ENCODE measurements around the gene TMEM270. TPM values are rescaled to one million over a fixed set of nuclear protein-coding genes. Genes with fewer than 3 reads are reported as not detected.

TMEM270 gene
- total and polyA plus RNA-seq, 2 of the 4 experiments (the other 2 are of a cell fraction): 0.17 TPM; not detected in 1

- Histone ChIP-seq H3K9me1 (ENCODE audit: insufficient read depth, low read length) (peaks cover 31% of the 10 kb centered on the region), H3K14ac (replicated peaks; ENCODE audit: low read depth, low read length) (no peak overlapping the region), H4K20me1 (ENCODE audit: insufficient read depth, low read length) (no peaks in the 10 kb centered on the region), H4K5ac (ENCODE audit: low read depth, low read length) (no peak overlapping the region), H3K4me1 (ENCODE audit: control insufficient read depth, insufficient read depth, low read length) (peaks cover 11% of the 10 kb centered on the region), H2BK20ac (ENCODE audit: low read depth, low read length) (no peak overlapping the region), H3K23ac (ENCODE audit: low read depth, low read length) (no peak overlapping the region), H2AFZ (replicated peaks; ENCODE audit: low read length, poor library complexity) (no peak overlapping the region), H3K4me3 (ENCODE audit: insufficient read depth, low read depth, low read length) (no peak overlapping the region), H3K56ac (ENCODE audit: extremely low read depth, insufficient read depth, low read length) (no peak overlapping the region), H3K27ac (ENCODE audit: insufficient read depth, low read length) (no peak overlapping the region), H2AK9ac (replicated peaks; ENCODE audit: low read depth, low read length, poor library complexity) (no peak overlapping the region), H4K8ac (ENCODE audit: low read depth in 2 of 2, low read length in 2 of 2) (no peak overlapping the region), H3K36me3 (ENCODE audit: control insufficient read depth, insufficient read depth, low read length) (no peaks in the 10 kb centered on the region), H3K9me3 (ENCODE audit: control insufficient read depth, insufficient read depth, low read length) (no peaks in the 10 kb centered on the region), H2BK15ac (ENCODE audit: low read depth, low read length) (no peak overlapping the region), H3K4ac (ENCODE audit: low read depth, low read length) (no peak overlapping the region), H3K18ac (ENCODE audit: low read depth, low read length) (no peak overlapping the region), H3K4me2 (ENCODE audit: low read depth, low read length) (no peak overlapping the region), H2AK5ac (ENCODE audit: low read depth, low read length) (peak overlapping the region; percentile 28; the same call in 1 of the 2 replicates), H2BK120ac (ENCODE audit: low read depth, low read length) (no peak overlapping the region), H3K9ac (ENCODE audit: low read depth, low read length) (no peak overlapping the region), H2BK5ac (ENCODE audit: low read depth, low read length, poor library complexity, severe bottlenecking) (no peak overlapping the region), H4K91ac (ENCODE audit: insufficient read depth, low read depth, low read length) (no peak overlapping the region), H3K79me1 (ENCODE audit: low read depth in 1 of 2, low read length in 2 of 2) (peaks cover 0 to 11% of the 10 kb centered on the region in 2 experiments; a peak in 1 of 4 replicates), H3K27me3 (ENCODE audit: control insufficient read depth, insufficient read depth, low read length) (no peaks in the 10 kb centered on the region)
- intact Hi-C loops (cut with micrococcal nuclease): no loop called here
- POLR2A ChIA-PET (ENCODE audit: unreplicated experiment): no interaction called here
- TF ChIP-seq RAD21 (IDR thresholded peaks at IDR 0.05; ENCODE audit: low read length): no peak
- TF ChIP-seq NFE2L2 (IDR thresholded peaks at IDR 0.05; ENCODE audit: low read depth, low read length): no peak
- TF ChIP-seq MXI1 (IDR thresholded peaks at IDR 0.05; ENCODE audit: borderline replicate concordance, low read depth, low read length): no peak
- no peak for TF ChIP-seq BHLHE40 (IDR thresholded peaks at IDR 0.05; ENCODE audit: low read depth, low read length)
- TF ChIP-seq CHD1 (IDR thresholded peaks at IDR 0.05; ENCODE audit: low read depth, low read length): no peak
- TF ChIP-seq RCOR1 (IDR thresholded peaks at IDR 0.05; ENCODE audit: insufficient replicate concordance, low read length): no peak
- no peak for TF ChIP-seq MAZ (IDR thresholded peaks at IDR 0.05; ENCODE audit: borderline replicate concordance, low read depth, low read length)
- TF ChIP-seq USF2 (IDR thresholded peaks at IDR 0.05; ENCODE audit: low read depth, low read length): no peak
- no peak for TF ChIP-seq POLR2A (IDR thresholded peaks at IDR 0.05; ENCODE audit: low read depth, low read length)
- TF ChIP-seq CEBPB (IDR thresholded peaks at IDR 0.05; ENCODE audit: low read depth, low read length): no peak
- TF ChIP-seq MAFK (IDR thresholded peaks at IDR 0.05; ENCODE audit: low read depth, low read length): no peak
- TF ChIP-seq SMC3 (IDR thresholded peaks at IDR 0.05; ENCODE audit: low read depth, low read length): no peak
- no peak for TF ChIP-seq ELK1 (IDR thresholded peaks at IDR 0.05; ENCODE audit: borderline replicate concordance, low read depth, low read length)
- TF ChIP-seq CTCF (conservative IDR thresholded peaks at IDR 0.05; ENCODE audit: low read depth, low read length): no peak
- no peak for TF ChIP-seq RFX5 (IDR thresholded peaks at IDR 0.05; ENCODE audit: low read depth, low read length)
- no peak for TF ChIP-seq FOS (IDR thresholded peaks at IDR 0.05; ENCODE audit: low read depth, low read length)
- ATAC-seq (ENCODE audit: low read depth) (no peak), DNase-seq (no peak)
- in situ Hi-C loops (cut with MboI; ENCODE audit: low sequenced_read_pairs): no loop called here
- CTCF ChIA-PET: no interaction called here
- BruUV-seq (replicated peaks): no TSS peak
- 92% methylated on average over 4 of the region's 13 CpGs; no CpG with 5 or more reads in 1 of the 2 experiments for WGBS, 2 experiments (ENCODE audit: extremely low coverage in 2 of 2, insufficient read length in 1 of 2)
- dilution Hi-C loops (cut with HindIII; ENCODE audit: low sequenced_read_pairs, unreplicated experiment): no loop called here
Measured at GRCh38 chr7:73832806-73833205, 28.2 kb upstream of the TMEM270 start.
